H54 (cell line): Measurements from ENCODE around the gene MAP2K4.

ENCODE experiments used
- DNase-seq: peaks from one replicate; pipeline ENCODE4 v3.0.0; 2011; ENCODE audit warnings: low spot score, mixed read lengths; ENCODE audit not compliant: insufficient read length
- FAIRE-seq: peaks from 3 replicates; lab custom pipeline; 2011; peaks lifted over from hg19 to GRCh38; lab: Jason Lieb, UNC
- POLR2A ChIP-seq: IDR thresholded peaks from 2 replicates; pipeline ENCODE4 v1.6.1; 2011; ENCODE audit warnings: low read depth, mild to moderate bottlenecking, low read length

MAP2K4 gene

DNA sequence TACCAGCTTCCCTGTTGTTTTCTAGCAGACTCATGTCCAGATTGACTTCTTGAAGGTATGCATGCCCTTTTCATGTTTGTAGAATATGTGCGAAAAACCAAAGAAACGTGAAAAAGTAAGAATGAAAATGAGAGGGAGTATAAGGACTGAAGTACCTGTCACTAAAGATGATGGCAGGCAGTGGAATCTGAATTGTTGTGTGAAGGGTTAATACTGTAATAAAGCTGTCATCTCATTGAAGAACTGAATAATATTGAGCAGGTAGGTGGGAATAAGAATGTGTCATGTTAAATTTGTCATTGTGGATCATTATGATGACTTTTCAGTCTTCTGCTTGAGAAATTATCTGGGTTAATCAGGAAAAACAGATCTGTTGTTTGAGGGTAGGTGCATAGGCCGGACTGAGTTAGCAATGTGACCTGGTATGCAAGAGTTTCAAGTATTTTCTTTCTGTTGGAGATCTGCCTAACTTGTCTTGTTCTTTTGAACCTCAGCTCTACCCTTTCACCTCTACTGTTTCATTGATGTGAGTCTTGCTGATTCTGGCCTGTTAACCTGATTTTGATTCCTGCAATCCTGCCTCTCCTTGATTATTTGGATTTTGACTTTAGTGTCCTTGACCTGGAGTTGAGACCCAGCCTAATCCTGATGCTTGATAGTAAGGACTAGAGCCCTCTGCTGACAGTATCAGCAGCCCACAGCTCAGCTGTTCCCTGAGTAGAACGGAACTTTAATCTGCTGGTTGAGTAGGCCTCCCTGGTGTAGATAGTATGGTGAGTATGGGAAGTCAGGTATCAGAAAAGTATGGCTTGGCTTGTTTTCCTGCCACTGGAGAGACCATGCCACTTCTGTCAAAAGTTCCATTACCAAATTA, 64.6 kb downstream of the MAP2K4 start:
- FAIRE-seq, result no peak
- TF ChIP-seq POLR2A, result no peak
- no peak for DNase-seq

DNA sequence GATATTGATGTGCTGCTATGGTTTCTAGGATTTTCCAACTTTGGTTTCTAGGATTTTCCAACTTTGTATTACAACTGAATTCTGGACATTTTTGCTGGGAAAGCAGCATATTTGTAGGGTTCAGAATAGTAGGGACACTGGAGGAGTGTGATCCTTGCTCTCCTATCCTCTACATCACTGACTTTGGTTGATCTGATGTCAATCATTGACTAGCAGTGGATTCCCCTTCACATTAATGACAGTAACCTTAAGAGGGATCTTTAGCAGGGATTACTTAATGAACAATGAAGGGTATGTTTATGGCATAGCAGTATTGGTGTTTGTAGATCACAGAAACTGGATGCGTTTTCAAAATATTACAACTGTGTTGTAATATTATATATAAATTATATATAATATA, 67.4 kb downstream of the MAP2K4 start:
- TF ChIP-seq POLR2A, result no peak
- DNase-seq, result no peak
- FAIRE-seq, result no peak

DNA sequence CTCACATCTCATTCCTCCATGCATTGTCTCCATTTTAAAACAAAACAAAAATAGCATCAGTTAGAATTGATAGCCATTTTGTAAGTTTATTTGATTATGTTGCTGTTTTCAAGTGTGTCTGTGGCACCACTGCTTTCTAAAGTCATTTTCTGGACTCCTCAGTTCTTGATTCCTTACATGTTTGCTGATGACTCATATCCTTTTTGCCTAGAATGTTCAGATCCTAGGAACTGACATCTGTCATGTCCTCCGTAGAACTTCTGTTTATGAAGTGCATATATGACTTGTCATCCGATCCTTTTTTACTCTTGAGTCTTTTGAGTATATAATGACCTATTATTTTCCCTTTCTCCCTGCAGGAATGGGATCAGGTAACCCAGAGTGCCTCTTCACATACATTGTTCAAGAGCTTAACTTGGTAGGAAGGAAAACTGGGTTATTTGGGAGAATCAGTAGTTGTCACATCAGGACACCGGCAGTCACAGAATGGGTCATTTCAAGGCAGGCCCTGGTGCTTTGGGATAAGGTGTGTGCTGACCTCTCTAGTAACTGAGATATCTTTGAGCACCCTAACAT, 69.2 kb downstream of the MAP2K4 start:
- no peak for TF ChIP-seq POLR2A
- FAIRE-seq (peak; percentile 60), DNase-seq (peak; percentile 4)

DNA sequence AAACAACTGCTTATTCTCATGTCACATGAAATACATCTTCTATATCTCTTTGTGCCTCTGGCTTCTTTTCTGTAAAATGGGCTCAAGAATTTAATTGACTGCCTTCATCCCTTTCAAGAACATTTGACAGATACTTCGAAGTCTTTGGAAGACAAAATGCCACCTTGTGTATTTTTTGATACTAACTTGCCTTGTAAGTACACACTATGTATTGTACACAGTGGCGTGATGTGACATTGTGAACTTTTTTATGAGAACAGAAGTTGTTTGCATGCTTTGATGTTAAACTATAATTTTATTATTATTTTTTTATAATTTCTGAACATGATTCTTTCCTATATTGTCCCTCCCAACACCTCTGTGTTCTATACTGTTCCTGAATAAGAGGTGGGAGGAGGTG, 73.7 kb downstream of the MAP2K4 start:
- no peak for FAIRE-seq
- TF ChIP-seq POLR2A, result no peak
- no peak for DNase-seq

DNA sequence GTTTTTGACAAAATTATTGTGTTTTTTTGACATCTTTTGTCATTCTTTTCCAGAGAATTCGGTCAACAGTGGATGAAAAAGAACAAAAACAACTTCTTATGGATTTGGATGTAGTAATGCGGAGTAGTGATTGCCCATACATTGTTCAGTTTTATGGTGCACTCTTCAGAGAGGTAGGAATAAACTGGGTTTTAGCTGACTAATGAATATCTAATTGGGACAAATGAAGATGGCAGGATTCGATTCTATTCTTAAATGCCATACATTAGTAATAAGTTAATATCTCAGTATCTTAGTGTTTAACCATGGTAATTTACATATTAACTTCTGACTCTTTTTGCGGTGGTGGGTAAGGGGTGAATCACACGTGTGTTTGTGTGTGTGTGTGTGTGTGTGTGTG, 74.8 kb downstream of the MAP2K4 start:
- FAIRE-seq (no peak), DNase-seq (no peak)
- TF ChIP-seq POLR2A, result no peak

DNA sequence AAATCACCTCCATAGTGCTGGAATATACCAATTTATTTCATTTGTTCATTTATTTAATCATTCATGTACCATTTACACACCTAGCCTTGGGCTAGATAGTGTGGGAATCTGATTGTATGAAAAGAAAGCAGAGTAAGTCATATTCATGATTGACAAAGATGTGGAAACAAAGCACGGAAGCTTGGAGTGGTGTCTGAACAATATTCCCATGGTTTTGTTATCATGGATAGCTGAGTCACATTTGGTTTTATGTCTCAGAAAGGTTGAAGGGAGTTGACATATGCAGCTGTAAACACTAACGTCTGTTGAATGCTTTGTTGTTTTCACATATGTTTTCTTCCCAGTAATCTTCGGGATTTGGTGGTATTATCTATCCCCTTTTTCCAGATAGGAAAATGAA, 76.6 kb downstream of the MAP2K4 start:
- DNase-seq, result no peak
- peak; percentile 20 for FAIRE-seq
- TF ChIP-seq POLR2A, result no peak

DNA sequence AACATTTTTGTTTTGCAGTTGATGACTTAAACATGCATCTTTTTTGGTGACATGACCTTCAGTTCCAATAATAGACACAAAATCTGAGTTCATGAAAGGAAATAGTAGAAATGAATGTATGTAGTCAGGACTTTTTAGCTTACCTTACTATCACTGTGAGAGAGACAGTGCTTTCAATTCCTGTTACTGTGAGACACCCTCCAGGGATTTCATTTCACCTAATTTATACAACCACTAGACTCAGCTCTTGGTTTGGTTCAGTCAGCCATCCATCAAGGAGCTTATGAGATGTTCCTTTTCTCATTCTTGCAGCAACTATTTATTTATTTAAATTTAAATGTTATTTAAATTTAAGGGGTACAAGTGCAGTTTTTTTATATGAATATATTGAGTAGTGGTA, 77.9 kb downstream of the MAP2K4 start:
- no peak for TF ChIP-seq POLR2A
- DNase-seq, result no peak
- FAIRE-seq, result no peak

DNA sequence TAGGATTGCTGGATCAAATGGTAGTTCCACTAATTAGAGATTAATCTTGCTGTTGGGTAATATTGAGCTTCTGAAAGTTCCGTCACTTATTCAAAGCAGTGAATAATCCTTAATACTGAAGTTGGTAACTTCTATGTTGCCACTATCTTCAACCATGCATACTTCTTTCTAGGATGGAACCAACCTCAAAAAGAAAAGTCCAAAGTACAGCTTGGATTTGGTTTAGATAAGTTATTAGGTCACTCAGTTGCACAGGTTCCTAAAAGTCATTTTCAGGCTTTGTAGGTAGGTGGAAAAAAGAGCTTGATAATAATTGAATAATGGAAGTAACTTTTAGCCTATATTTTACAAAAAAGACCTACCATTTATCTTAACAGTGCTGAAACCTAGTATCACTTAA, 78.7 kb downstream of the MAP2K4 start:
- no peak for DNase-seq
- no peak for FAIRE-seq
- TF ChIP-seq POLR2A, result no peak

DNA sequence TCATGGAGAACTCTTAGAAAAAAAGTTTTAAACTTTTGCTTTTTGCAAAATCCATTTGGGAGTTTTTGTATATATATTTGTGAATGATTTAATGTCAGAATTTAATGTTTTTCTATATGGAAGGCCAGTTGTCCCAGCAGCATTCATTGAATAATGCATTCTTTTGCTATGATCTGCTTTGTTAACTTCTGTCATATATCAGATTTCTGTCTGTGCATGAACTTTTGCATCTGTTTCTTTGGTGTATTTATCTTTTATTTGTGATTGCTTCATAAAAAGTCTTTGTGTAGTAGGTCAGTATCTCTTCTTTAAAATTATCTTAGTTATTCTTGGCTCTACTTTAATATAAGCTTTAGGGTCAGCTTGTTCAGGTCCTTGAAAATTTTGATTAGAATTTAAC, 84.2 kb downstream of the MAP2K4 start:
- no peak for TF ChIP-seq POLR2A
- FAIRE-seq (no peak), DNase-seq (no peak)

DNA sequence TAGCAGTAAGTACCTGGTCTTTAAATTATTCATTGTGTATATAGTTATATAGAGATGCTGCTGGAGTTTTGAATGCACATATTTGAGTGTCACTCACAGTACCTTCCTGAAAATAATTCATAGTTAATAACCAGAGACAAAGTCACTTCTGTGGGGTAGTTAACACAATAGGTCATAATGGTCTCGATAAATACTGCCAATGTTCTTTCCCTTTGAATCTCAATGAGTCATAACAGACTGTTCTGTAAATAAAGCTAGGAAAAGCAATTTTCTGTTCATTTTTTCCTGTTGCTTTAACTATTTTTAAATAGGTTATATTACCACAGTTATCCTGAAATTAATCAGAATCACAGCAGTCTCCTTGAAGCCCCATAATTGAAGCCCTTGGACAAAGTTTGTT, 87.2 kb downstream of the MAP2K4 start:
- FAIRE-seq, result peak; percentile 76
- no peak for DNase-seq
- TF ChIP-seq POLR2A, result no peak

DNA sequence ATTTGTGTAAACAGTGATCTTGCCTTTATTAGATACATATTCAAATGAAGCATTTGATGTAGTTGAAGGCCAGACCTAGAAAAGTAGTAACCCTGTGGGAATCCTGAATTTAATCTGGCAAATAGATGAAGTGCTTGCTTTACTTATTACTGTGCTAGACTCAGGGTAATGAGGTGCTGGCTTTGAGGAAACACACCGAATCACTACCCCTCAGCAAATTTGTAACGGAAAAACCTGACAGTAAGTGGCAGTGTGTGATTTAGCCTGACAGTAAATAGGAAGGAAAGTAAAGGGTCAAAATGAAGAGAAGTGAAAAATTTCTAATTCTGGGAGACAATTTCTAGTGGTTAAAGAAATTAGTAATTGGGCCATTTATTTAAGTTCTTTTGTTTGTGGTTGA, 90.2 kb downstream of the MAP2K4 start:
- DNase-seq (no peak), FAIRE-seq (no peak)
- TF ChIP-seq POLR2A, result no peak

DNA sequence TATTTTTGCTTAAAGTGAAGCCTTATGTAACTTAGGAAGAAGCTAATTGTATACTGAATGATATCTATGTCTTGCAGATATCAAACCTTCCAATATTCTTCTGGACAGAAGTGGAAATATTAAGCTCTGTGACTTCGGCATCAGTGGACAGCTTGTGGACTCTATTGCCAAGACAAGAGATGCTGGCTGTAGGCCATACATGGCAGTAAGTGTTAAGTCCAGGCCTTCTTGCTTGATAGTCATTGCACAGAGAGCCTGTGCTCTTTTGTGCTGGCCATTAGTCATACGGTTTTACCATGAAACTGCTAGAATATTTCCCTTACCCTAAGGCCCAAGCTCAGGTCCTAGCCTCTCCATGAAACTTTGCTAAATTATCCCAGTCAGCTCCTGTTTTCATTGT, 92.5 kb downstream of the MAP2K4 start:
- no peak for TF ChIP-seq POLR2A
- peak; percentile 27 for FAIRE-seq
- no peak for DNase-seq

DNA sequence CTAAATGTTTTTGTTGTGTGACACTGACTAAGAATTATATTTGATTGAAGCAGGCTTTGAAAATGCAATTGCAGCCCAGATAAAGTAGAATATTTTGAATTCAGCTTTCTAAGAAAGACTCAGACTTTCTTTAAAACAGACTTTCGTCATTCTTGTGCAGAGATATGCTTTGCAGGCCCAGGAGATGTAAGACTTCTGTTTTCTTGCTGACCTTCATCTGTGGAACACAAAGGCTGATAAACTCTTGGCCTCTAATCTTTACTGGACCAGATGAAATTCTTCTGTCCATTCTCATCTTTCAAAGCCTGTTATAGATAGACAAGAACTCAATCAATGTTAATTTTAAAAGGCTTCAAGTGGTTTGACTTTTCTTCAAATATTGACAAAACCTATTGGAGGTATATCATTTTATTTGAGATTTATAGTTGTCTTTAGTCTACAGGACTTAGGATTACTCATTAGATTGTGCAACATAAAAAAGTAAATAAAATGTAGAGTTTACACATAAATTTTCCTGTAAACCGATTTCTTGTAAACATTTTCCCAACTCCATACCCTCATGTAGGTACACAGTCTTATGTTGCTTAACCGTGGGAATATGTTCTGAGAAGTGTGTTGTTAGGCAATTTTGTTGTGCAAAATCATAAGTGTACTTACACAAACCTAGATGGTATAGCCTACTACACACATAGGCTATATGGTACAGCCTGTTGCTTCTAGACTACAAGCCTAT, 94.2 kb downstream of the MAP2K4 start:
- no peak for DNase-seq
- TF ChIP-seq POLR2A, result no peak
- FAIRE-seq, result no peak

DNA sequence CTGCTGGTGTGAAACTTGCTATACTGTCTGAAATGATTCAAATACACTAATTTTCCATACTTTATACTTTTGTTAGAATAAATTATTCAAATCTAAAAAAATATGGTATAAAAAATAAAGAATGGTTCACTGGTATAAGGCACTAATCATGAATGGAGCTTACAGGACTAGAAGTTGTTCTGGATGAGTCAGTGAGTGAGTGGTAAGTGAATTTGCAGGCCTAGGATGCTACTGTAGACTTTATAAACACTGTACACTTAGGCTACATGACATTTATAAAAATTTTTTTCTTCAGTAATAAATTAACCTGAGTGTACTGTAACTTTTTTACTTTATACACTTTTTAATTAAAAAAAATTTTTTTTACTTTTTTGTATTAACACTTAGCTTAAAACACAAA, 95.5 kb downstream of the MAP2K4 start:
- no peak for TF ChIP-seq POLR2A
- no peak for FAIRE-seq
- no peak for DNase-seq

DNA sequence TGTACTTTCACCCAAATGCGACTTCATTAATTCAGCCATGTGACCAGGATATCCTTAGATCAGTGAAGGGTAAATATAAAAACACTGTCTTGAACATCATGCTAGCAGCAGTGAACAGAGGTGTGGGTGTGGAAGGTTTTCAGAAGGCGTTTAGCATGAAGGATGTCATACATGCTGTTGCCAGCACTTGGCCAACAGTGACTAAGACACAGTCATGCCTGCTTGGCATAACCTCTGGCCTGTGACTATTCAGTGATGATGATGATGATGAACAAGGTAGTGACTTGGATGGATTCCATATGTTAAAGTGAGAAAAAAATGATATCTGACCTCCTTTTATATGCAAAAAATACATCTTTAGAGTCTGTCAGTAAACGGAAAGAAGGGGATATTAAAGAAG, 97.9 kb downstream of the MAP2K4 start:
- peak; percentile 1 for DNase-seq
- peak; percentile 55 for FAIRE-seq
- TF ChIP-seq POLR2A, result no peak
